HEK293T (cell line): ENCODE results near the gene AGAP1.

Experiments
- CTCF ChIA-PET: fragments of 350-600 bp; formaldehyde crosslinking; extraction: SDS; loops from one replicate; lab custom pipeline; 2021; ENCODE audit warnings: antibody characterized with exemption, inconsistent platforms; lab: Yijun Ruan, JAX
- POLR2A ChIA-PET: fragments of 350-600 bp; formaldehyde crosslinking; extraction: SDS; loops from one replicate; lab custom pipeline; 2020; ENCODE audit warnings: antibody characterized with exemption, inconsistent platforms; lab: Yijun Ruan, JAX
- DNase-seq: peaks from one replicate; pipeline ENCODE4 v3.0.0; 2012; ENCODE audit warnings: mixed read lengths; ENCODE audit errors: extremely low spot score
- ARNT ChIP-seq: fragments of 450-650 bp; IDR thresholded peaks from 2 replicates; pipeline ENCODE4 v1.6.1; 2017; ENCODE audit warnings: mild to moderate bottlenecking
- BHLHE40 ChIP-seq: fragments of 450-650 bp; IDR thresholded peaks from 2 replicates; pipeline ENCODE4 v1.6.1; 2016; ENCODE audit warnings: mild to moderate bottlenecking, moderate library complexity, borderline replicate concordance
- CTBP1 ChIP-seq: fragments of 450-650 bp; IDR thresholded peaks from 2 replicates; pipeline ENCODE4 v1.6.1; 2016; ENCODE audit warnings: borderline replicate concordance
- ELF4 ChIP-seq: fragments of 450-650 bp; IDR thresholded peaks from 2 replicates; pipeline ENCODE4 v1.6.1; 2017; ENCODE audit warnings: antibody characterized with exemption
- FOXA1 ChIP-seq: fragments of 450-650 bp; IDR thresholded peaks from 2 replicates; pipeline ENCODE4 v1.6.1; 2016; ENCODE audit warnings: mild to moderate bottlenecking
- FOXK2 ChIP-seq: fragments of 450-650 bp; IDR thresholded peaks from 2 replicates; pipeline ENCODE4 v1.6.1; 2016; ENCODE audit warnings: mild to moderate bottlenecking
- FOXM1 ChIP-seq: fragments of 450-650 bp; IDR thresholded peaks from 2 replicates; pipeline ENCODE4 v1.6.1; 2017; ENCODE audit warnings: mild to moderate bottlenecking, borderline replicate concordance
- HDGF ChIP-seq: fragments of 450-650 bp; IDR thresholded peaks from 2 replicates; pipeline ENCODE4 v1.6.1; 2017; ENCODE audit warnings: antibody characterized with exemption, borderline replicate concordance
- L3MBTL2 ChIP-seq: fragments of 450-650 bp; conservative IDR thresholded peaks from 2 replicates; pipeline ENCODE4 v1.6.1; 2016; ENCODE audit warnings: mild to moderate bottlenecking
- LEF1 ChIP-seq: fragments of 450-650 bp; IDR thresholded peaks from 2 replicates; pipeline ENCODE4 v1.6.1; 2017; ENCODE audit warnings: mild to moderate bottlenecking, borderline replicate concordance
- NFRKB ChIP-seq: fragments of 450-650 bp; IDR thresholded peaks from 2 replicates; pipeline ENCODE4 v1.6.1; 2016; ENCODE audit warnings: mild to moderate bottlenecking, moderate library complexity
- PKNOX1 ChIP-seq: fragments of 450-650 bp; IDR thresholded peaks from 2 replicates; pipeline ENCODE4 v1.6.1; 2016
- SP1 ChIP-seq: fragments of 450-650 bp; IDR thresholded peaks from 2 replicates; pipeline ENCODE4 v1.6.1; 2017
- SUZ12 ChIP-seq: fragments of 450-650 bp; IDR thresholded peaks from 2 replicates; pipeline ENCODE4 v1.6.1; 2016; ENCODE audit warnings: mild to moderate bottlenecking
- TARDBP ChIP-seq: fragments of 450-650 bp; IDR thresholded peaks from 2 replicates; pipeline ENCODE4 v1.6.1; 2016
- ZNF384 ChIP-seq: fragments of 450-650 bp; IDR thresholded peaks from 2 replicates; pipeline ENCODE4 v1.6.1; 2016

AGAP1 gene

GRCh38 chr2:235669983-235670962 is 176.4 kb downstream of the AGAP1 start:
- POLR2A ChIA-PET, result no interaction called here
- CTCF ChIA-PET, result no interaction called here
- peak; percentile 30 for DNase-seq

DNA sequence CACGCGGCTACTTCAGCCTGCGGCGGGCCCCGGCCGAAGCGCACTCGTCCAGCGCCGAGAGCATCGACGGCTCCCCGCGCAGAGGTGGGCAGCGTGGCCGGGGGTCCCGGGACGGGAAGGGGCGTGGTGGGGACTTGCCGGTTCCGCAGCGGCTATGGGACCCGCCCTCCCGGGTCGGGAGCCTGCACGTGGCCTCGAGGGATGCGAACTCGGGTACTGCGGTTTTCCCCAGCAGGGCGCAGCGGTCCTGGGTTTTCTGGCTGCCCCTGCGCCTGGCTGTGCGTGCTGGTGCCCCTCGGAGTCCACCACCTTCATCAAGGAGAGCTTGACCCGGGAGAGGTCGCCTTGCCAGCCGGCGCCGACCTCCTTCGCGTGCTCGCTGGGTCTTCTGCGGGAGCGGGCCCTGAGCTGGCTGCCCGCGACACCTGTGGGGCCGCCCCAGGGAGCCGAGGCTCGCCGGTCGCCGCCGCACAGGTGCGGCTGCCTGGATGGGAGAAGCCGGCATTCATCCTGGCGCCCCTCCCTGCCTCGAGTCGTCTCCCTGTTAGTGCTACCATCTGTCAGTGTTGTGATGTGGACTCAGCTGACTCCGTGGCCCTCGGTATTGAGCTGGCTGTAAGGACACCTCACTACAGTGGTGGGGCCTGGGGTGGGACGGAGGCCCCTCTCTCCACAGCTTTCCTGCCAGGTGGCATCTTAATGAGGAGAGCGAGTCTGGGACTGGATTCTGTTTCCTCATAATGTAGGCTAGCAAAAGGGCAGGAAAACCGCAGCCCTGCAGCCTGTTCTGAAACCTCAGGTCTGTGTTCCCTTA is 177.3 kb downstream of the AGAP1 start:
- ChIA-PET POLR2A (no interaction called here), CTCF (interaction anchor here (0.8 kb wide), 1 partner anchor 75 kb away, joined by 3 read pairs; no protein-coding TSS in a partner anchor)
- no peak for DNase-seq
- TF ChIP-seq FOXM1, result no peak
- no peak for TF ChIP-seq ARNT
- TF ChIP-seq PKNOX1, result no peak

More at GRCh38 chr2:235669983-235670962, 176.4 kb downstream of the AGAP1 start:
- TF ChIP-seq L3MBTL2, result no peak
- TF ChIP-seq PKNOX1, result no peak
- TF ChIP-seq ZNF384, result no peak
- no peak for TF ChIP-seq TARDBP
- no peak for TF ChIP-seq FOXM1

- no peak for TF ChIP-seq BHLHE40
- TF ChIP-seq SUZ12, result no peak
- no peak for TF ChIP-seq TARDBP
- no peak for TF ChIP-seq HDGF
- TF ChIP-seq LEF1, result no peak
- TF ChIP-seq ZNF384, result no peak
- TF ChIP-seq NFRKB, result no peak
- no peak for TF ChIP-seq FOXA1
- no peak for TF ChIP-seq L3MBTL2
- no peak for TF ChIP-seq ELF4
- TF ChIP-seq CTBP1, result no peak
- TF ChIP-seq FOXM1, result no peak
- ChIA-PET POLR2A (no interaction called here), CTCF (interaction anchor here (1.8 kb wide), 1 partner anchor 34 kb away, joined by 5 read pairs; no protein-coding TSS in a partner anchor)
- no peak for DNase-seq
Observed at GRCh38 chr2:235672720-235673119, 178.9 kb downstream of the AGAP1 start.

DNA sequence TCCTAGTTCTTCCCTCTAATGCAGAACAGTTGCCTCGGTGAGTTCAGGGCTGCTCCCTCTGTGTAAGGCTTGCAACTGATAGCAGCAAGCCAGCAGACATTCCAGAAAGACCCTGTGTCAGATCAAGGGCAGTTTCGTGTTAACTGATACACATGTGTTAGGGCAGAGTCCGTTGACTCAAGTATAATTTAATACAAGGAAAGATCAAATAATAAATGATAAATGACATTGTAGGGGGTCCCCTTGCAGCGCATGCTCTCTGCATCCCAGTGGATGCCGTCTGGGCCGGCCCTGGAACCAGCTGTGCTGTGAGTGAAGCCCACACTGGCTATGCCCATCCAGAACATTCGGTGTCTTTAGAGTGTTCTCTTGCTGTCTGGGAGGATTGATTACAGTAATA is 180.3 kb downstream of the AGAP1 start:
- no peak for TF ChIP-seq FOXM1
- no peak for TF ChIP-seq L3MBTL2
- TF ChIP-seq FOXK2, result no peak
- TF ChIP-seq NFRKB, result no peak
- TF ChIP-seq CTBP1, result no peak
- no peak for TF ChIP-seq HDGF
- TF ChIP-seq TARDBP, result no peak
- no peak for TF ChIP-seq LEF1
- TF ChIP-seq BHLHE40, result no peak
- TF ChIP-seq ELF4, result no peak
- TF ChIP-seq SUZ12, result no peak
- TF ChIP-seq ZNF384, result no peak
- TF ChIP-seq PKNOX1, result no peak
- no peak for TF ChIP-seq SP1
- TF ChIP-seq FOXA1, result no peak
- TF ChIP-seq ARNT, result no peak
- ChIA-PET CTCF (interaction anchor here (0.7 kb wide), 1 partner anchor 141 kb away, joined by 3 read pairs; no protein-coding TSS in a partner anchor), POLR2A (no interaction called here)
- no peak for DNase-seq

DNA sequence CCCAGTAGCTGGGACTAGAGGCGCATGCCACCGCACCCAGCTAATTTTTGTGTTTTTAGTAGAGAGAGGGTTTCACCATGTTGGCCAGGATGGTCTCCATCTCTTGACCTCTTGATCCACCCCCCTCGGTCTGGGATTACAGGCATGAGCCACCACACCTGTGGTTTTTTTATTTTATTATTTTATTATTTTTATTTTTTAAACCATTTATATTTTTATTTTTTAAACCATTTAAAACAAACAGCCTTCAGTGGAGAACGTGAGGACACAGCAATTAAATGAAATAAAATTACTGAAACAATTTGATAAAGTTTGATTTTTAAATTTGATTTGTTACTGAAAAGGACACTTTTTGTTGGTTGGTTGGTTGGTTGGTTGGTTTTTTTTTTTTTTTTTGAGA is 181.0 kb downstream of the AGAP1 start:
- no peak for DNase-seq
- CTCF ChIA-PET, result interaction anchor here (0.7 kb wide), 1 partner anchor 141 kb away, joined by 3 read pairs; no protein-coding TSS in a partner anchor
- TF ChIP-seq BHLHE40, result no peak
- no peak for TF ChIP-seq ZNF384
- no peak for TF ChIP-seq ELF4
- no peak for TF ChIP-seq NFRKB
- no peak for TF ChIP-seq SP1
- TF ChIP-seq CTBP1, result no peak
- no peak for TF ChIP-seq TARDBP
- TF ChIP-seq LEF1, result no peak
- no peak for TF ChIP-seq FOXM1
- TF ChIP-seq HDGF, result no peak
- TF ChIP-seq PKNOX1, result no peak
- TF ChIP-seq FOXK2, result no peak
- TF ChIP-seq FOXA1, result no peak
- no peak for TF ChIP-seq SUZ12
- no peak for TF ChIP-seq L3MBTL2
- TF ChIP-seq ARNT, result no peak
- POLR2A ChIA-PET, result no interaction called here
